ENCODE data around the gene MNAT1.

DNA sequence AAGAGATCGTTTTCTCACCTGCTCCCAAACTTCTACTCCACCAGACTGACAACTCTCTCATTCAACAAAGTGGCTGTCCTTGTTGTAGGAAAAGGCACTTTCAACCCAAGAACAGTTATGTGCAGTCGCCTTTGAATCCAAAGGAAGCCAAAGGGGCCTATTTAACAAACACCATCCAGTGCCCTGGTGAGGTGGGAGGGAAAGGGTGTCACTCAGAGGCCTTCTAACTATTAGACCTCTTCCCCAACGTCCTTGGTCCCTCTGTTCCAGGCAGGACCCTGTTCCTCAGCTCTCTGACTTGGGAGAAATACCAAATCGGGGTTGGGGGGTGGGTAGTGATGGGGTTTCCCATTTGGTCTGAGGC lies 13.6 kb upstream of the MNAT1 start:
- TF ChIP-seq, protein P1, sequence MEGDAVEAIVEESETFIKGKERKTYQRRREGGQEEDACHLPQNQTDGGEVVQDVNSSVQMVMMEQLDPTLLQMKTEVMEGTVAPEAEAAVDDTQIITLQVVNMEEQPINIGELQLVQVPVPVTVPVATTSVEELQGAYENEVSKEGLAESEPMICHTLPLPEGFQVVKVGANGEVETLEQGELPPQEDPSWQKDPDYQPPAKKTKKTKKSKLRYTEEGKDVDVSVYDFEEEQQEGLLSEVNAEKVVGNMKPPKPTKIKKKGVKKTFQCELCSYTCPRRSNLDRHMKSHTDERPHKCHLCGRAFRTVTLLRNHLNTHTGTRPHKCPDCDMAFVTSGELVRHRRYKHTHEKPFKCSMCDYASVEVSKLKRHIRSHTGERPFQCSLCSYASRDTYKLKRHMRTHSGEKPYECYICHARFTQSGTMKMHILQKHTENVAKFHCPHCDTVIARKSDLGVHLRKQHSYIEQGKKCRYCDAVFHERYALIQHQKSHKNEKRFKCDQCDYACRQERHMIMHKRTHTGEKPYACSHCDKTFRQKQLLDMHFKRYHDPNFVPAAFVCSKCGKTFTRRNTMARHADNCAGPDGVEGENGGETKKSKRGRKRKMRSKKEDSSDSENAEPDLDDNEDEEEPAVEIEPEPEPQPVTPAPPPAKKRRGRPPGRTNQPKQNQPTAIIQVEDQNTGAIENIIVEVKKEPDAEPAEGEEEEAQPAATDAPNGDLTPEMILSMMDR (conservative IDR thresholded peaks at IDR 0.05; ENCODE audit: low read depth, low read length) = no peak
- no peak for TF ChIP-seq EZH2 (IDR thresholded peaks at IDR 0.05; ENCODE audit: low read length, unreplicated experiment)

Measured in PC-3 (cell line).